MM.1S (cell line): ENCODE results near the gene RALY.

Experiments used
- EZH2 ChIP-seq: fragments of 300-600 bp; sonication (generic); optimal IDR thresholded peaks from 2 replicates; pipeline ENCODE3; 2017; ENCODE audit warnings: low read depth, mild to moderate bottlenecking, antibody characterized with exemption, low read length, mixed read lengths
- EZH2phosphoT487 ChIP-seq: fragments of 300-600 bp; sonication (generic); IDR thresholded peaks from 2 replicates; pipeline ENCODE4 v1.6.1; 2018; ENCODE audit warnings: antibody characterized with exemption, low read length
- TF ChIP-seq, protein P1 (sequence below): fragments of 300-600 bp; sonication (generic); IDR thresholded peaks from 2 replicates; pipeline ENCODE4 v1.5.1; 2016; ENCODE audit warnings: antibody characterized with exemption, low read length, mixed read lengths

DNA sequence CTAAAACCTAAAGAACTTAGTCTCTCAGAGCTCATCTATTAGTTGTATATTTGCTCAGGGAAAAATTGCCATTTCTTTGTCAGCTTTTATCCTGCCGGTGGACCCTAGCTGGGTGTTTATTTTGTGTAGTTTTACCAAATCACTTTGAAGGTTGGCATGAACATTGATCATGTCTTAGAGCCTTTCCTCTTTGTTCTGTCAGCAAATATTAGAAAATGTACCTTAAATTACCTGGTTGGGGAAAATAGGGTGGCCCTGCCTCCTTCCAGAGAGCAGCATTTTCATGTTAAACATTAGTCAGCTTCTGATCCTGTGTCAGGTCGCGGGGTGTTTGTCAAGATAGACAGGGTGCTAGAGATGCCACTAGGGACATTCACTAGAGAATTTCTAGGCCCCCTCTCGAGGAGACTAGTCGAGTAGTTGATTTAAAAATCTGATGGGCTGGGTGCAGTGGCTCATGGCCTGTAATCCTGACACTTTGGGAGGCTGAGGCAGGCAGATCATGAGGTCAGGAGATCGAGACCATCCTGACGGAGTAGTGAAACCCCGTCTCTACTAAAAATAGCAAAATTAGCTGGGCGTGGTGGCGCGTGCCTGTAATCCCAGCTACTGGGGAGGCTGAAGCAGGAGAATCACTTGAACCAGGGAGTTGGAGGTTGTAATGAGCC is 11.2 kb downstream of the RALY start:
- TF ChIP-seq, protein P1, sequence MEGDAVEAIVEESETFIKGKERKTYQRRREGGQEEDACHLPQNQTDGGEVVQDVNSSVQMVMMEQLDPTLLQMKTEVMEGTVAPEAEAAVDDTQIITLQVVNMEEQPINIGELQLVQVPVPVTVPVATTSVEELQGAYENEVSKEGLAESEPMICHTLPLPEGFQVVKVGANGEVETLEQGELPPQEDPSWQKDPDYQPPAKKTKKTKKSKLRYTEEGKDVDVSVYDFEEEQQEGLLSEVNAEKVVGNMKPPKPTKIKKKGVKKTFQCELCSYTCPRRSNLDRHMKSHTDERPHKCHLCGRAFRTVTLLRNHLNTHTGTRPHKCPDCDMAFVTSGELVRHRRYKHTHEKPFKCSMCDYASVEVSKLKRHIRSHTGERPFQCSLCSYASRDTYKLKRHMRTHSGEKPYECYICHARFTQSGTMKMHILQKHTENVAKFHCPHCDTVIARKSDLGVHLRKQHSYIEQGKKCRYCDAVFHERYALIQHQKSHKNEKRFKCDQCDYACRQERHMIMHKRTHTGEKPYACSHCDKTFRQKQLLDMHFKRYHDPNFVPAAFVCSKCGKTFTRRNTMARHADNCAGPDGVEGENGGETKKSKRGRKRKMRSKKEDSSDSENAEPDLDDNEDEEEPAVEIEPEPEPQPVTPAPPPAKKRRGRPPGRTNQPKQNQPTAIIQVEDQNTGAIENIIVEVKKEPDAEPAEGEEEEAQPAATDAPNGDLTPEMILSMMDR: no peak
- TF ChIP-seq EZH2 (no peak), EZH2phosphoT487 (no peak)
